HUES64 (cell line): ENCODE measurements around the gene SLC38A6.
"Not testable (repeated sequence)": the region's sequence is repeated elsewhere in the genome, so short reads cannot be mapped to it uniquely, and the experiment has no call there.

Experiments used
- H3K27ac ChIP-seq: 2 replicates; pipeline ENCODE4 v1.7.0; 2013; ENCODE audit warnings: low read depth, low read length, inconsistent platforms
- H3K27me3 ChIP-seq: 2 replicates; pipeline ENCODE4 v1.6.1; 2013; ENCODE audit warnings: mild to moderate bottlenecking, low read length; ENCODE audit not compliant: insufficient read depth
- H3K36me3 ChIP-seq: 2 replicates; pipeline ENCODE4 v1.6.1; 2013; ENCODE audit warnings: mild to moderate bottlenecking, low read length; ENCODE audit not compliant: insufficient read depth
- H3K4me1 ChIP-seq: 2 replicates; pipeline ENCODE4 v1.6.1; 2013; ENCODE audit warnings: mild to moderate bottlenecking, low read length, moderate library complexity; ENCODE audit not compliant: insufficient read depth
- H3K4me3 ChIP-seq: 2 replicates; pipeline ENCODE4 v1.5.1; 2013; ENCODE audit warnings: mild to moderate bottlenecking, low read length, moderate library complexity
- H3K9ac ChIP-seq: 2 replicates; pipeline ENCODE4 v1.6.1; 2013; ENCODE audit warnings: mild to moderate bottlenecking, low read depth, low read length
- H3K9me3 ChIP-seq: 2 replicates; pipeline ENCODE4 v1.6.1; 2013; ENCODE audit warnings: low read depth, low read length; ENCODE audit not compliant: insufficient read depth
- WGBS: fragments of 150-250, 120-280 bp; methylation state at CpG from one replicate; pipeline ENCODE4 v1.1.7; 2013; ENCODE audit warnings: missing lambda C conversion rate; 5-methylcytosine and 5-hydroxymethylcytosine counted together

Gene SLC38A6

DNA sequence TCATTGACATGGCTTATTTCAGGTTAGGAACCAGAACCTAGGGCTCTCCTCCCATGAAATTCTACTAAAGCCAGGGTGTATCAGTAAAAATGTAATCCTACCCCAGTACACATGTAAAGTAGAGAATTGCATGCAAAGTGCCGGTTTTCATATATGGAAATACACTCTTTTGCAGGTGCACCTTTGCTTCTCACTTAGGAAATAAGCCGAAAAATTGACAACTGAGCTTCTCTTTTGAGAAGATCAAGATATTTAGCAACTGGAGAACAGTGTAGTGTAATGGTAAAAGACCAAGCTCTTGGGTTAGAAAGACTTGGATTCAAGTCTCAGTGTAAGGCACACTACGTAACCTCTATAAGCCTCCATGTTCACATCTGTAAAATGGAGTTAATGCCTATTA, 82.4 kb downstream of the SLC38A6 start:
- Histone ChIP-seq H3K9ac (no peak overlapping the region), H3K4me3 (no peak overlapping the region), H3K9me3 (0 out of 2 replicates have a peak, but pooled peaks cover 4% of the 10 kb centered on the region), H3K4me1 (peaks cover 14% of the 10 kb centered on the region; the same call in 1 of the 2 replicates), H3K27me3 (no peaks in the 10 kb centered on the region), H3K36me3 (no peaks in the 10 kb centered on the region), H3K27ac (no peak overlapping the region)
- 97% methylated on average over 3 of the region's 3 CpGs for WGBS

DNA sequence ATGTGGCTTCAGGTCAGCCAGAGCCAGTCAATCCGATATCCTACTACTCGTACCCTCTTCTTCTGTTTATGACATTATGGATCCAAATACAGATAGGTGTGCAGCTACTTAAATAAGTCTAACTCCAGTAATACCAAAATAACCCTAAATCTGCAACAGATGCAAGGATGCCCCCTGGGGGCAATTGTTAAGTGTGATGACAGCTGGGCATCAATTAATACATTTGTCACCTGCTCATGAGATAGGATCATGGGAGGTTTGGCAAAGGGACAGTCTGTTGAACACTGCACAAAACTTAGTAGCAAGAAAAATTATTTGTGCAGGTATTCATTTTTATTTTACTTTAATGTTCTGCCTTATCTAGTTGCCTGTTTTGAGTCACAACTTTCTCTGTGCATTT, 83.2 kb downstream of the SLC38A6 start:
- H3K27ac ChIP-seq: no peak overlapping the region
- no peak overlapping the region for H3K9ac ChIP-seq
- no peaks in the 10 kb centered on the region for H3K27me3 ChIP-seq
- H3K9me3 ChIP-seq: 0 out of 2 replicates have a peak, but pooled peaks cover 4% of the 10 kb centered on the region
- no peaks in the 10 kb centered on the region for H3K36me3 ChIP-seq
- no peak overlapping the region for H3K4me3 ChIP-seq
- 96% methylated on average over 2 of the region's 2 CpGs for WGBS
- peaks cover 14% of the 10 kb centered on the region; the same call in 1 of the 2 replicates for H3K4me1 ChIP-seq

DNA sequence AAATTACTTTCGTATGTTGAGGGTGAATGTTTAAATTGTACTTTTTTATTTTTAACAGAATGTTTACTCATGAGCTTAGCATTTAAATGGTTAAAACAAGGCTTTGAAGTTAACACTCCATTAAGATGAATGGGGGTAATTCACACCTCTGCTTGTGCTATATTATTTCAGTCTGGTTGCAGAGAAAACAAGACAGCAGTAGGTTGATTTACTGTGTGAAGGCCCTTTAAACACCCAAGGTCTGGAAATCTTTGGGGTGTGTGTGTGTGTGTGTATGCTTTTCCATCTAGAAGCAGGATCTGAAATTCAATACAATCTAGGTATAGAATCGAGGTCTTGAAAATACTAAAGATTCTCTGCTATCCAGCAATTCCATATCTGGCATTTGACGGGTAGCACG, 83.8 kb downstream of the SLC38A6 start:
- H3K9me3 ChIP-seq: 0 out of 2 replicates have a peak, but pooled peaks cover 4% of the 10 kb centered on the region
- H3K36me3 ChIP-seq: no peaks in the 10 kb centered on the region
- WGBS: 67% methylated on average over 4 of the region's 4 CpGs
- no peak overlapping the region for H3K27ac ChIP-seq
- no peaks in the 10 kb centered on the region for H3K27me3 ChIP-seq
- H3K4me1 ChIP-seq: peaks cover 14% of the 10 kb centered on the region; the same call in 1 of the 2 replicates
- no peak overlapping the region for H3K9ac ChIP-seq
- no peak overlapping the region for H3K4me3 ChIP-seq

DNA sequence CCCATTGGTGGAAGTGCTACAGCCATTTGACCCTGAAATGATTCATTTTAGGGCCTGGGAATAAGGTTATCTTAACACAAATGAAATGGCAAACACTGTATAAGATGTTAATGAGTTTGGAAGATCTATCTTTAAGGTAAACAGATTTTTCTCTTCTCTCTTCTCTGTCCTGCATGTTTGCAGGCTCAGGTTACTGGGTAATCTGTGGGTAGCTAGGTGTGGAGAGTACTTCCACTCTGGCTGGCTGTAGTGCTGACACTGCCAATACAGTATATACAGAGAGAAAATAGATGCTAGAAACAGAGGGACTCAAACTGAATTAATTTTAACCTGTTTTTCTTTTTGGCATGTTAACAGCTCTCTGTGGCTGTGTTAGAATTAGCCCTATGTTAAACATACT, 84.6 kb downstream of the SLC38A6 start:
- no peaks in the 10 kb centered on the region for H3K36me3 ChIP-seq
- H3K27ac ChIP-seq: no peak overlapping the region
- H3K9ac ChIP-seq: no peak overlapping the region

DNA sequence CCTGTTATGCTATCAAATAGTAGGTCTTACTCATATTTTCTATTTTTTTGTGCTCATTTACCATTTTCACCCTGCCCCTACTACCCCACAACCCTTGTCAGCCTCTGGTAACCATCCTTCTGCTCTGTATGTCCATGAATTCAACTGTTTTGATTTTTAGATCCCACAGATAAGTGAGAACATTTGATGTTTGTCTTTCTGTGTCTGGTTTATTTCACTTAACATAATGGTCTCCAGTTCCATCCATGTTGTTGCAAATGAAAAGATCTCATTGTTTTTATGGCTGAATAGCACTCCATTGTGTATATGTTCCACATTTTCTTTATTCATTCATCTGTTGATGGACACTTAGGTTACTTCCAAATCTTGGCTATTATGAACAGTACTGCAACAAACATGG, 91.4 kb downstream of the SLC38A6 start:
- not testable (repeated sequence) for H3K4me1 ChIP-seq, H3K27me3 ChIP-seq, H3K27ac ChIP-seq, H3K36me3 ChIP-seq, H3K9ac ChIP-seq, H3K9me3 ChIP-seq, H3K4me3 ChIP-seq

More for the DNA sequence above, 84.6 kb downstream of the SLC38A6 start:
- Histone ChIP-seq H3K27me3 (no peaks in the 10 kb centered on the region), H3K4me3 (no peak overlapping the region), H3K9me3 (0 out of 2 replicates have a peak, but pooled peaks cover 4% of the 10 kb centered on the region), H3K4me1 (peaks cover 14% of the 10 kb centered on the region; the same call in 1 of the 2 replicates)

DNA sequence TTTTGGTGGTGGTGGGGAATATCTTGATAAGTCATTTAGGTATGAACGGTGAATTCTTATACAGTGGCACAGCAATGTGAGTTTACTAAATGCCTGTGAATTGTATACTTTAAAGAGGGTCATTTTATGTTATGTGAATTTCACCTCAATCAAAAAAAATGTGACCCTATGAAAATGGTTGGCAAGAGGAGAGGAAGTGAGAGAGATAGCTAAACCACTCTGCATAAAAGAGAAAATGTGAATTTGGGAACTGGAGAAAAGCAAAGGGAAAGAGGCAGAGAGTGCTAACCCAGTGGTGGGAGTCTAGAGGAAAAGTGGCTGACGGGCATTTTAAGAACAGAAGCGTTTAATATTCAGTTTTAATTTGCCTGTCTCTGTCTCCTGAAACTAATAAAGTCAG, 93.8 kb downstream of the SLC38A6 start:
- H3K27me3 ChIP-seq: no peaks in the 10 kb centered on the region
- H3K4me3 ChIP-seq: no peak overlapping the region
- no peaks in the 10 kb centered on the region for H3K9me3 ChIP-seq
- 93% methylated on average over 3 of the region's 3 CpGs for WGBS
- 0 out of 2 replicates have a peak, but pooled peaks cover 2% of the 10 kb centered on the region for H3K36me3 ChIP-seq
- no peaks in the 10 kb centered on the region for H3K4me1 ChIP-seq
- H3K9ac ChIP-seq: no peak overlapping the region
- no peak overlapping the region for H3K27ac ChIP-seq

DNA sequence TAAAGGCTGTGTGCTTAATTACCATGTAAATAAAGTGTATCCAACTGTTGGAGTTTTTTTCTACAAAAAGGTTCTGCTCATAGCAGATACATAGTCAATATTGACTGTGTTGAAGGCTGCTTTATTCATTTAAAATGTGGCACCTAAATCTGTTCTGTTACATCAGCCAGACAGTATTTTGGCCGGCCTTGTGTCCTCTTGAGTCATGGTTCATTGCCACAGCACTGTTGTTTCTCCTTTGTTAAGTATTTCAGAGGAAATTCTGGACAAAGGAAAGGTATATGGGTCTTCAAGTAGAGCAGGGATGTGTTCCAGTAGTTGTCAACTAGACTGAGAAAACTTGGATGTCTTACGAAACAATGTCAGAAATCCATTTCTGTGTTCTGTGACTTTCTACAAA, 95.5 kb downstream of the SLC38A6 start:
- Histone ChIP-seq H3K4me1 (peaks cover 10% of the 10 kb centered on the region; the same call in 1 of the 2 replicates), H3K27me3 (no peaks in the 10 kb centered on the region), H3K36me3 (0 out of 2 replicates have a peak, but pooled peaks cover 2% of the 10 kb centered on the region), H3K4me3 (no peak overlapping the region), H3K27ac (no peak overlapping the region), H3K9ac (no peak overlapping the region), H3K9me3 (no peaks in the 10 kb centered on the region)
- WGBS: 96% methylated on average over 2 of the region's 2 CpGs

DNA sequence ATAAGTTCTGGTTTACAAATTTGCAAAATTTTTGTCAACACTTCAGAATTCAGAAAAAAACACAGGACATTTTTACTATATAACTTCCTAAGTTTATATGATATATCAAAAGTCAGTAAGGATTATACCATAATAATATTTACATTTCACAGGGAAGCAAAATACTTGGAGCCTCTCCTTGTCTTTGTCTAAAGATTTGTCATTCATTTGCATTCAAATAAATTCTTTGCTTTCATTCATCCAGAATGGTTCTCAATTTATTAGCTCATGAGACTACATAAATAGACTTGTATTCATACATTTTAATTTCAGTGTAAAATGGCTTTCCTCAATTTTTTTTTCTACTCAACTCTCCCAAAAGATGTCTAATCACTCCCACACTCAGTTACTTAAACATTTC, 96.4 kb downstream of the SLC38A6 start:
- H3K4me3 ChIP-seq: no peak overlapping the region
- H3K36me3 ChIP-seq: 0 out of 2 replicates have a peak, but pooled peaks cover 2% of the 10 kb centered on the region
- H3K27me3 ChIP-seq: no peaks in the 10 kb centered on the region
- no peak overlapping the region for H3K9ac ChIP-seq
- H3K27ac ChIP-seq: no peak overlapping the region
- H3K4me1 ChIP-seq: peaks cover 10% of the 10 kb centered on the region; the same call in 1 of the 2 replicates
- H3K9me3 ChIP-seq: no peaks in the 10 kb centered on the region

DNA sequence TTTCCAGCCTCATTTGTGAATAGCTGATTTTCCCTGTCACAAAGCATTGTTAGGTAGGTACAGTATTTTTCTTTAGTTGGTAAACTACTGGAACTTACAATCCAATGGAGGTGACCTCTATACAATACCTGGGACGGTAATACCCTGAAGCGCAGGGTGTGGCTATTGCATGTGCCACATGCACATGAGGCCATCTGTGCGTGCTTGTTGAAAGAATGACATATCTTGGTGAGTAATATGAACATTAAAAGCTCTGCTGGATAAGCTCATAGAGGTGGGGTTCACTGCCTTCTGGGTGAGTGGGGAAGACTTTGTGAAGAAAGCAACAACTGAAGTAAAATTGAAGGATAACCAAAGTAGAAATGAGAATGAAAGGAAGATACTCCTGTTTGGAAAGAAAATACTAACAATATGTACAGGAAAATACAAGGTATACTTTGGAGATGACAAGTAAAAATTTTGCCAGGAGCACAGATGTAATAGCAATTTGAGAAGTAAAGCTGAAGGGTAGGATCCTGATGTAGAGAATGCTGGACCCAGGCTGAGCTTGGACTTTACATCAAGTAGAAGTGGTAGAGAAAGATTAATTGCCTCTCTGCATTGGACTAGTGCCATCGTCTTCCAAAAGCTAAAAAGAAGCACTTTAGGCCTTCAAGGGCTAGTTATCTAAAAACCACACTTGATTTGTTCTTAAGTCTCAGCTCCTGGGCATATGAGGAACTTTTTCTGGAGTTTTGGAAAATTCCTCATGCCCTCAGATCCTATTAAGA, 97.1 kb downstream of the SLC38A6 start:
- no peaks in the 10 kb centered on the region for H3K27me3 ChIP-seq
- H3K4me3 ChIP-seq: no peak overlapping the region
- peaks cover 10% of the 10 kb centered on the region; the same call in 1 of the 2 replicates for H3K4me1 ChIP-seq
- 95% methylated on average over 4 of the region's 4 CpGs for WGBS
- no peak overlapping the region for H3K9ac ChIP-seq
- no peaks in the 10 kb centered on the region for H3K9me3 ChIP-seq
- H3K27ac ChIP-seq: no peak overlapping the region
- H3K36me3 ChIP-seq: 0 out of 2 replicates have a peak, but pooled peaks cover 2% of the 10 kb centered on the region

DNA sequence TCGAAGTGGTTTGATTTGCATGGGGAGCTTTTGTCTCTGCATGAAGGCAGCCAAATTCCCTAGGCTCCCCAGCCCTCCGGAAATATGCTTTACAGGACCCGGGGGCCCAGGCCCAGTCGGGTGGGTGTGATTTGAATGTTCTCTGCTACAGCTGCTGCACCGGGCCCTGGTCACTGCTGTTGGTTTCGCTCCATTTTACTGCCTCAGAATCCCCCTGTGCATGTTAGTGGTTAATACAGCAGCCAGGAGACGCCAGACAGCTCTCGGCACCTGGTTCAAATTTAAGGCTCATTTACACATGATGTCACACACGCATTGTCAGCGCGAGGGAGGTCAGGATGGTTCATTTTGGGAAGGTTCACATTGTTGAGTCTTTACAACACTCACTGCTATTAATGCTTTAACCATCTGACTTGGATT, 99.6 kb downstream of the SLC38A6 start:
- H3K27me3 ChIP-seq: no peaks in the 10 kb centered on the region
- no peaks in the 10 kb centered on the region for H3K9me3 ChIP-seq
- no peaks in the 10 kb centered on the region for H3K36me3 ChIP-seq
- H3K4me1 ChIP-seq: peaks cover 10% of the 10 kb centered on the region; the same call in 1 of the 2 replicates
- no peak overlapping the region for H3K4me3 ChIP-seq
- WGBS: 63% methylated on average over 11 of the region's 11 CpGs
- no peak overlapping the region for H3K9ac ChIP-seq
- H3K27ac ChIP-seq: no peak overlapping the region

DNA sequence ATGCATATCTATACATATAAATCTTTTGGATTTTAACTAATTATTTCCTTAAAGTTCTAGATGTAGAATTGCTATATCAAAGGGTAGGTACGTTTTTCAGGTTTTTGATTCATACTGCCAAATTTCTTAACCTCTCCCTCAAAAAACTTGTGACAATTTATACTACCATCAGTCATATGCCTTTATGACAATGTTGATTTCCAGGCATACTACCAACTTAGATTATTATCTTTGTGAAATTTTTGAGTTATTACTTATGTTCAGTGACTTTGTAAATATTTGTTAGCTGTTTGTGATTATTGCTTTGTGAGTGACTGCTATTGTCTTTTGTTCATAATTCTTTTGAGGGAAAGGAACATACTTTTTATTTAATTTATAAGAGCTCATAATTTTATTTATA, 107.0 kb downstream of the SLC38A6 start:
- H3K9me3 ChIP-seq: no peaks in the 10 kb centered on the region
- WGBS: 92% methylated on average over 1 of the region's 1 CpG
- no peaks in the 10 kb centered on the region for H3K27me3 ChIP-seq
- H3K9ac ChIP-seq: no peak overlapping the region
- no peaks in the 10 kb centered on the region for H3K36me3 ChIP-seq
- no peak overlapping the region for H3K27ac ChIP-seq
- H3K4me3 ChIP-seq: no peak overlapping the region
- peaks cover 8% of the 10 kb centered on the region; the same call in 1 of the 2 replicates for H3K4me1 ChIP-seq
